Measurements from ENCODE around the gene CCR5AS.

CCR5AS gene

GRCh38 chr3:46406788-46407611 lies at the start of gene CCR5AS, which contains the start of gene CCRL2:
CCR5AS (minus strand) TSS chr3:46407066.
CCRL2 (plus strand) TSS chr3:46407259; CDS start chr3:46408080, 821 bp downstream.
- Histone ChIP-seq H3K36me3 (ENCODE audit: insufficient read depth, low read length) (no peaks in the 10 kb centered on the region), H3K9me3 (ENCODE audit: control insufficient read depth, insufficient read depth, low read length) (no peaks in the 10 kb centered on the region), H3K4me1 (ENCODE audit: insufficient read depth, low read length) (no peaks in the 10 kb centered on the region; the same call in 1 of the 2 replicates), H3K9ac (ENCODE audit: low read depth, low read length) (no peak within 1 kb of the TSS)

DNA sequence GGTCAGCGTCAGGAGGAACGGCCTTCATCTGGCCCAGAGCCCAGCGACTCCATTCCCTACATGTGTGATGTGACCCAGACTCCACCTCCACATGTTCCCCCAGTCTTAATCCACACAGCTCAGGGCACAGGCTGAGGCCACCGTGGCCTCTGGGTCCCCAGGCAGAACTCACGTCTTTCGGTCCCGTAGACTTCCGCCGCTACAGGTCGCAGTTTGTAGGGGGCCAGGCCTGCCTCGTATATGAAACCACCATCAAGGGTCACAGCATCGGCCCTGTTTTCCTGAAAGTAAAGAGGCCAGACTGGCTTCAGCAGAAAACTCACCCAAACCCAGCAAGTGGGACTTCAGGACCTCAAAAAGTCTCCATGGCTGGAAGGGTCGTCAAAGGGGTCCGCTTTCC lies 49.3 kb upstream of the CCR5AS start:
- H3K9me3 ChIP-seq (ENCODE audit: control insufficient read depth, insufficient read depth, low read length), result no peaks in the 10 kb centered on the region
- no peaks in the 10 kb centered on the region for H3K36me3 ChIP-seq (ENCODE audit: insufficient read depth, low read length)
- H3K4me1 ChIP-seq (ENCODE audit: insufficient read depth, low read length), result no peaks in the 10 kb centered on the region
- H3K9ac ChIP-seq (ENCODE audit: low read depth, low read length), result no peak overlapping the region

DNA sequence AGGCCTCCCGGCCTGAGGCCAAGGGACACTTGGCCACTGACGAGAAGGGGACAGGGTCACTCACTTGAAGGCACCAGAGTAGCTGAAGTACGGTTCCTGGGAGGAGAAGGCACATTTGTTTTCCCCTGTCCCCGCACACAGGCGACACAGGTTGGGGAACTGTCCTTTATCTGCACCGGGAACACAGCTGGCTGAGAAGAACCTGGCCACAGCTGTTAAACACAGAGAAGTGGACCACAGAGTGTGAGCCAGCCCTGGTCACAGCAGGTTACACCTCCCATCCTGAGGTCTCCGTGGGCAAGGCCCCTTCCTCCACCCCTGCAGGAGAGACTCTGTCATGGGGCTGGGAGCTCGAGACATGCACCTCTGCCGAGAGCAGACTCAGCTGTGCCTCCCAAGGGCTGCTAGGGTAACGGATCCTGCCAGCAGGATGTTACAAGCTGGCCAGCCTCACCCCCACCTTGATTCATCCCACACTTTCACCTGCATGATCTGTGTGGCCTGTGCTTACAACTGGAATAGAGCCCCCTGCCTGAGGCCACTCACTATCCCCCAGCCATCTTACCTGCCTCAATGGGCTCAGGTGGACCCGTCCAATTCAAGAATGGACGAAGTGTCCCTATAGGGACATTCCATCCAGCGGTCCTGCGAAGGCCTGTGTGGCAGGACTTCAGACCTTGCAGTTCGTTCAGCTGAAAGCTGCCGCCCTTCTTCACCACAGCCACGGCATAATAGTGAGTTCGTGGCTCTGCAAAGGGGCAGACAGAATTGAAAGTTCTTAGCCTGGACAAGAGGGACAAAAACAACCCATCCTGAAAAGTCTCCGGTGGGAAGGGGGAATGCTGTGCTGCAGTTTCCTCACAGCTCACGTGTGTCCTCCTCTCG lies 48.6 kb upstream of the CCR5AS start:
- no peaks in the 10 kb centered on the region for H3K36me3 ChIP-seq (ENCODE audit: insufficient read depth, low read length)
- no peaks in the 10 kb centered on the region for H3K4me1 ChIP-seq (ENCODE audit: insufficient read depth, low read length)
- no peaks in the 10 kb centered on the region for H3K9me3 ChIP-seq (ENCODE audit: control insufficient read depth, insufficient read depth, low read length)
- H3K9ac ChIP-seq (ENCODE audit: low read depth, low read length), result no peak overlapping the region

DNA sequence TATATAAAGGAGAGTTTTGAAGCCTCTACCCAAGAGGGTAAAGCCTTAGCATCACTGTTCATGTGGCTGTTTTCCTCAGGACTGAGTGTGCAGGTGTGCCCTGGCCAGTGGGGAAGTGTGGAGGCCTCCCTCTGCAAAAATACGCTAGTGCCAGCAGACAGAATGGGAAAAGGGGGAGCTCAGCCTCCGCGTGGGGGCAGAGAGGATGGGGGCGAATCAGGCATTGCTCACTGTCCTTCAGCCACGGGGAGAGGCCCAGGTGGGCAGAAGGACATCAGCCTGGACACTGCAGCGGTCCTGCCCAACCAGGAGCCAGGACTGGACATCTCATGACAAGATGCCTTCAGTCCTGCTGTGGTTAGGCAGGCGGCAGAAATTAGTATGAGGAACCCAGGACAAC lies 47.7 kb upstream of the CCR5AS start:
- H3K9me3 ChIP-seq (ENCODE audit: control insufficient read depth, insufficient read depth, low read length), result no peaks in the 10 kb centered on the region
- no peak overlapping the region for H3K9ac ChIP-seq (ENCODE audit: low read depth, low read length)
- no peaks in the 10 kb centered on the region for H3K4me1 ChIP-seq (ENCODE audit: insufficient read depth, low read length)
- no peaks in the 10 kb centered on the region for H3K36me3 ChIP-seq (ENCODE audit: insufficient read depth, low read length)

DNA sequence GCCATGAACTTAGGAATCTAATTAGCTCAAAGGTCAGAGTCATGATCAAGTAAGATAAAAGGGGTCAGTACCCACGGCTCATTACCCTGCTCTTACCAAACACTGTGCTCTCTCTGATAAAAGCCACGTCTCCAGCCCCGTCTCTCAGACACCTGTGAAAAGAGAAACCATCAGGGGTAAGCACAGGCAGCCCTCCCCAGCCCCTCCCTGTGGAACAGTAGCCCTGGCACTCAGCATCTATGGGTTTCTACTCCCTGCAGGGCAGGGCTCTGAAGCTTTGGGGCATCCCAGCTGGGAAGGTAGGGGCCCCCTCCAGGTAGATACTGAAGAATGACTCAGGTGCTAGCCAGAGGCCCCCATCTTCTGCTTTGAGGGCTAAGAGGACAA lies 47.3 kb upstream of the CCR5AS start:
- Histone ChIP-seq H3K4me1 (ENCODE audit: insufficient read depth, low read length) (no peaks in the 10 kb centered on the region), H3K9me3 (ENCODE audit: control insufficient read depth, insufficient read depth, low read length) (no peaks in the 10 kb centered on the region), H3K36me3 (ENCODE audit: insufficient read depth, low read length) (no peaks in the 10 kb centered on the region), H3K9ac (ENCODE audit: low read depth, low read length) (no peak overlapping the region)

GRCh38 chr3:46453526-46454208 lies 46.8 kb upstream of the CCR5AS start:
- Histone ChIP-seq H3K4me1 (ENCODE audit: insufficient read depth, low read length) (no peaks in the 10 kb centered on the region), H3K9me3 (ENCODE audit: control insufficient read depth, insufficient read depth, low read length) (no peaks in the 10 kb centered on the region), H3K36me3 (ENCODE audit: insufficient read depth, low read length) (no peaks in the 10 kb centered on the region), H3K9ac (ENCODE audit: low read depth, low read length) (no peak overlapping the region)

GRCh38 chr3:46449755-46450552 lies 43.1 kb upstream of the CCR5AS start:
- Histone ChIP-seq H3K36me3 (ENCODE audit: insufficient read depth, low read length) (no peaks in the 10 kb centered on the region), H3K4me1 (ENCODE audit: insufficient read depth, low read length) (no peaks in the 10 kb centered on the region), H3K9me3 (ENCODE audit: control insufficient read depth, insufficient read depth, low read length) (no peaks in the 10 kb centered on the region), H3K9ac (ENCODE audit: low read depth, low read length) (no peak overlapping the region)

DNA sequence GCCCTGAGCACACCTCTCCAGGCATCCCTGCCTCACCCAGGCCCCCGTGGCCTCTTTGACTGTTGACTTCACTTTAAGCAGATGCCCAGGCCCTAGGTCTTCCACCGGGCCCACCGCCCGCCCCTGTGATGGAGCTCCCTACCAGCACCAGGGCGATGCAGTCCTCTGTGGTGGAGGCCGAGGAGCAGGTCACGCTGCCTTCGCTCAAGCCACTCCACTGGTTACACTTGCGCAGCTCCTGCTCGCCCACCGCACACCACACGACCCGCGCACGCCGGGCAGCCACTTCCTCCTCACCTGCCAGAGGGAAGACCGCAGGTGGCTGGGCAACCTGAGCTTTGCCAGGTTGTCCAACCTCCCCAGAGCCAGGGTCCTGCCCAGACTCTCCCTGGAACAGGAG lies 41.9 kb upstream of the CCR5AS start:
- H3K36me3 ChIP-seq (ENCODE audit: insufficient read depth, low read length), result no peaks in the 10 kb centered on the region
- no peaks in the 10 kb centered on the region for H3K4me1 ChIP-seq (ENCODE audit: insufficient read depth, low read length)
- H3K9me3 ChIP-seq (ENCODE audit: control insufficient read depth, insufficient read depth, low read length), result no peaks in the 10 kb centered on the region
- no peak overlapping the region for H3K9ac ChIP-seq (ENCODE audit: low read depth, low read length)

GRCh38 chr3:46447228-46447985 lies 40.5 kb upstream of the CCR5AS start:
- Histone ChIP-seq H3K4me1 (ENCODE audit: insufficient read depth, low read length) (no peaks in the 10 kb centered on the region), H3K36me3 (ENCODE audit: insufficient read depth, low read length) (no peaks in the 10 kb centered on the region), H3K9ac (ENCODE audit: low read depth, low read length) (no peak overlapping the region), H3K9me3 (ENCODE audit: control insufficient read depth, insufficient read depth, low read length) (no peaks in the 10 kb centered on the region)

DNA sequence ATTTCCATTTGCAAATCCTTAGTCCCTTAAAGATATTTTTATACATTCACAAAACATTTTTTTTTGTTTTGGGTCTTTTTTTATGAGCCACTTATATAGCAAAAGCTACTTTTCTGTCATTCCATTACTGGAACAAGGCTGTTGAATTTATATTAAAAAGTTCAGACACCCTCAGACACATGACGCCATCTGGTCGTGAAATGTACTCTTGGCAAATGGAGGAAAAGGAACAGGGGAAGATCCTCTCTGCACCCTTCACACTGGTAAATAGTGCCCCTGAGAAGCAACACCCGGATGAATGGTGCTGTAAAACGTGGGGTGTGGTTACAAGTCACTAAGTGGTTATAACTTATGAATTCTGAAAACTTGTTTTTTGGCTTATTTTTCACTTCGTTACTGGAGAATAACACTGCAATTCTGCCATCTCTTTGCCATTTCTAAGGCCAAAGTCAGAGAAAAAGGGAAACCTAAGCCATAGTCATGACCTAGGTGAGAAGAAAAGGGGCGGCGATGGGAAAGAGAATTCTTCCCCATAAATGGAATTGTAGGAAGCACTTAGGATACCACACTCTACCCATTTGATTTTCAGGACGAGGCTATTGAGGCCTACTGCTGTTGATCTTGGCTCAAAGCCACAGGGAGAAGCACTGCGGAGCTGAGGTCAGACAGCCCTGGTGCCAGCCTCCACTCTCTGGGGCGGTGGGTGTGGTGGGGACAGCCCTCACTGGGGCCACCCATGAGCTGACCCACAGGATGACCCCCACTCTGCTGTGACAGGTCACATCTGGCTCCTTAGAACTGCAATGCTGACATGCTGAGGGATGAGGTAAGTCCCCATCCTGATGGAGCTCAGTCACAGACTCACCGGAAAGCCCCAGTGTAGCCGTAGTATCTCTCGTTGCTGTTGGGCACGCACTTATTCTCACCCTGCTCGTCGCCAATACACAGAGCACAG lies 36.0 kb upstream of the CCR5AS start:
- Histone ChIP-seq H3K9me3 (ENCODE audit: control insufficient read depth, insufficient read depth, low read length) (no peaks in the 10 kb centered on the region), H3K9ac (ENCODE audit: low read depth, low read length) (no peak overlapping the region), H3K4me1 (ENCODE audit: insufficient read depth, low read length) (peaks cover 5% of the 10 kb centered on the region; the same call in 1 of the 2 replicates), H3K36me3 (ENCODE audit: insufficient read depth, low read length) (no peaks in the 10 kb centered on the region)

DNA sequence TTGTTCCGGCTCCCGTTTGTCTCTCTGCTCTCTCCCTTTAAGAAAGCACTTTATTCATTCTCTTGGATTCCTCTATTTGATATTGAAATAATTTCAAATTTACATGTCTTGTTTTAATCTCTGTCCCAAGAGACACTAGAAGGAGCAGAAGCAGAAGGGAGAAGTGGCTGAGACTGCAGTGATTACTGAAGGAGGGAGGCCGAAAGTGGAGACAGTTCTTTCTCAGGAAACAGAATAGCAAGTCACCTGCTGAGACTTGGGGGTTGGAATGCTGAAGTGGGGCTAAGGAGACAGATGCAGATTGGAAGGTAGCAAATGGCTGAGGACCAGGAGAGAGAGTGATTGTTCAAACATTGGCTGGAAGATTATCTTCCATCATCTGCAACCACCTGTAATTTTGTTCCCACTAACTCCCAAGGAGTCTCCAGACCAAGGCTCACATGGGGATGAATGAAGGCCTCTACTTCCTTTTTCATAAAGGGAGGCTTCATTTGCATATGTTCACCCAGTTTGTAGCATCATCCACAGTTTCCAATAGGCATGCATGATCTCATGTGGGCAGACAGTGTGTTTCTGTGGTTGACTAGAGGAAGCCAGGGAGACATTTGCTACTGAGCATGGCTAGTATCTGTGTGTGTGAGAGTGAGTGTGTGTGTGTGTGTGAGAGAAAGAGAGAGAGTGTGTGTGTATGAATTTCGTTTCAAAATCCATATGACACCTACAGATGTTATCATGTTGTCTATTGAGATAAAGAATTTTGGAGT lies 33.8 kb upstream of the CCR5AS start:
- H3K9ac ChIP-seq (ENCODE audit: low read depth, low read length), result no peak overlapping the region
- peaks cover 5% of the 10 kb centered on the region; the same call in 1 of the 2 replicates for H3K4me1 ChIP-seq (ENCODE audit: insufficient read depth, low read length)
- no peaks in the 10 kb centered on the region for H3K9me3 ChIP-seq (ENCODE audit: control insufficient read depth, insufficient read depth, low read length)
- no peaks in the 10 kb centered on the region for H3K36me3 ChIP-seq (ENCODE audit: insufficient read depth, low read length)

GRCh38 chr3:46438831-46439230 lies 32.0 kb upstream of the CCR5AS start:
- H3K9me3 ChIP-seq (ENCODE audit: control insufficient read depth, insufficient read depth, low read length), result no peaks in the 10 kb centered on the region
- no peak overlapping the region for H3K9ac ChIP-seq (ENCODE audit: low read depth, low read length)
- H3K36me3 ChIP-seq (ENCODE audit: insufficient read depth, low read length), result no peaks in the 10 kb centered on the region
- H3K4me1 ChIP-seq (ENCODE audit: insufficient read depth, low read length), result peaks cover 5% of the 10 kb centered on the region; the same call in 1 of the 2 replicates
